Fibroblast of lung (primary cell): Measurements from ENCODE around the gene WDR36. TPM values are rescaled to one million over a fixed set of nuclear protein-coding genes. Genes with fewer than 3 reads are reported as not detected.
A peak's percentile ranks its signal among the peaks of the same experiment; 100 is the strongest.

Experiments used
- DNase-seq, 2 donors: peaks; one replicate each; pipeline versions ENCODE4 v3.0.0 to v3.0.0-alpha.2; 2010; ENCODE audit warnings: low read depth in 2 of 2
- H2AFZ ChIP-seq: 2 replicates; pipeline ENCODE4 v1.5.1; 2012; ENCODE audit warnings: low read length, control low read depth, inconsistent platforms
- H3K27ac ChIP-seq: 2 replicates; pipeline ENCODE4 v1.5.1; 2011; ENCODE audit warnings: low read length, control low read depth; ENCODE audit not compliant: insufficient read depth
- H3K27me3 ChIP-seq: 2 replicates; pipeline ENCODE4 v1.5.1; 2011; ENCODE audit warnings: mild to moderate bottlenecking, low read length; ENCODE audit not compliant: control insufficient read depth, insufficient read depth
- H3K36me3 ChIP-seq: 2 replicates; pipeline ENCODE4 v1.5.1; 2011; ENCODE audit warnings: low read length; ENCODE audit not compliant: control insufficient read depth, insufficient read depth
- H3K4me1 ChIP-seq: 2 replicates; pipeline ENCODE4 v1.5.1; 2011; ENCODE audit warnings: low read length; ENCODE audit not compliant: control insufficient read depth, insufficient read depth; ENCODE audit errors: extremely low read depth
- H3K4me2 ChIP-seq: 2 replicates; pipeline ENCODE4 v1.5.1; 2011; ENCODE audit warnings: low read length, control low read depth; ENCODE audit not compliant: insufficient read depth; ENCODE audit errors: extremely low read depth
- H3K4me3 ChIP-seq, 4 experiments: fragments of 200-600 bp in 1 of 4; sonication (generic) in 1 of 4; replicated peaks in 1 of 4; 2 replicates each; pipeline ENCODE4 v1.5.1; 2011 to 2016; ENCODE audit warnings: low read length in 4 of 4, low read depth in 3 of 4, mild to moderate bottlenecking in 3 of 4, control low read depth in 2 of 4, inconsistent platforms in 1 of 4, mixed read lengths in 1 of 4; ENCODE audit not compliant: insufficient read depth in 1 of 4; ENCODE audit errors: control extremely low read depth in 1 of 4
- H3K79me2 ChIP-seq: 2 replicates; pipeline ENCODE4 v1.5.1; 2012; ENCODE audit warnings: mild to moderate bottlenecking, low read length, inconsistent platforms; ENCODE audit not compliant: control insufficient read depth, insufficient read depth
- H3K9ac ChIP-seq: 2 replicates; pipeline ENCODE4 v1.5.1; 2011; ENCODE audit warnings: mild to moderate bottlenecking, low read length, control low read depth; ENCODE audit not compliant: insufficient read depth
- H3K9me3 ChIP-seq: 2 replicates; pipeline ENCODE4 v1.5.1; 2012; ENCODE audit warnings: low read depth, low read length; ENCODE audit not compliant: control insufficient read depth, insufficient read depth
- H4K20me1 ChIP-seq: 2 replicates; pipeline ENCODE4 v1.5.1; 2011; ENCODE audit warnings: low read length; ENCODE audit not compliant: control insufficient read depth, insufficient read depth; ENCODE audit errors: extremely low read depth
- CTCF ChIP-seq, 2 donors: IDR thresholded peaks in 1 of 2; conservative IDR thresholded peaks in 1 of 2; 1 replicate in 1 of 2; 2 replicates in 1 of 2; pipeline ENCODE4 v1.5.1; 2011 to 2012; ENCODE audit warnings: low read length in 2 of 2, control low read depth in 1 of 2, inconsistent platforms in 1 of 2, low read depth in 1 of 2, mild to moderate bottlenecking in 1 of 2
- EZH2 ChIP-seq: IDR thresholded peaks from 2 replicates; pipeline ENCODE4 v1.5.1; 2012; ENCODE audit warnings: low read length, control low read depth, mild to moderate bottlenecking; ENCODE audit errors: missing control alignments
- polyA plus RNA-seq, 2 donors: library from polyadenylated mRNA; depleted of rRNA in 1 of 2; stranded (reverse) in 1 of 2; unstranded in 1 of 2; fragments of >200 nt; gene quantifications; 2 replicates each; pipeline ENCODE4 v1.2.1, GENCODE V29; 2011 to 2012; ENCODE audit warnings: missing spikeins in 1 of 2
- total RNA-seq: library from RNA; depleted of rRNA; stranded (reverse); fragments of >200 nt; gene quantifications from 2 replicates; pipeline ENCODE4 v1.2.1, GENCODE V29; 2014

The WDR36 gene
- total and polyA plus RNA-seq, 2 donors (not counting 1 experiment from before 2014, with no cell fraction given) = 34.7 to 55.8 TPM

GRCh38 chr5:111144352-111144930, 52.3 kb downstream of the WDR36 start:
- peak in 1 of 2 donors; percentile 26 for DNase-seq
- Histone ChIP-seq H3K9ac (no peak overlapping the region), H3K79me2 (no peaks in the 10 kb centered on the region), H3K27me3 (no peaks in the 10 kb centered on the region), H3K4me2 (no peak overlapping the region), H3K27ac (no peak overlapping the region), H3K4me3 (no peak overlapping the region), H3K9me3 (no peaks in the 10 kb centered on the region), H2AFZ (no peak overlapping the region), H3K36me3 (no peaks in the 10 kb centered on the region), H3K4me1 (peaks cover 2% of the 10 kb centered on the region), H4K20me1 (no peaks in the 10 kb centered on the region)
- peak in 1 of 2 donors; percentile 5 for TF ChIP-seq CTCF (conservative IDR thresholded peaks at IDR 0.05 in 1 of 2, IDR thresholded peaks at IDR 0.05 in 1 of 2; ENCODE audit: low read depth in 1 of 2, low read length in 2 of 2)
- TF ChIP-seq EZH2 = no peak

GRCh38 chr5:111146053-111146452, 53.9 kb downstream of the WDR36 start:
- Histone ChIP-seq H4K20me1 (no peaks in the 10 kb centered on the region), H3K4me1 (peaks cover 2% of the 10 kb centered on the region), H3K36me3 (no peaks in the 10 kb centered on the region), H3K9ac (no peak overlapping the region), H3K79me2 (no peaks in the 10 kb centered on the region), H3K27ac (no peak overlapping the region), H3K4me2 (no peak overlapping the region), H2AFZ (no peak overlapping the region), H3K27me3 (no peaks in the 10 kb centered on the region), H3K4me3 (no peak overlapping the region), H3K9me3 (no peaks in the 10 kb centered on the region)
- DNase-seq = no peak
- TF ChIP-seq EZH2 = no peak
- TF ChIP-seq CTCF (conservative IDR thresholded peaks at IDR 0.05 in 1 of 2, IDR thresholded peaks at IDR 0.05 in 1 of 2; ENCODE audit: low read depth in 1 of 2, low read length in 2 of 2) = no peak

GRCh38 chr5:111147502-111147901, 55.4 kb downstream of the WDR36 start:
- Histone ChIP-seq H3K9ac (no peak overlapping the region), H3K4me1 (peaks cover 2% of the 10 kb centered on the region), H2AFZ (no peak overlapping the region), H3K36me3 (no peaks in the 10 kb centered on the region), H3K9me3 (no peaks in the 10 kb centered on the region), H3K4me2 (no peak overlapping the region), H4K20me1 (no peaks in the 10 kb centered on the region), H3K79me2 (no peaks in the 10 kb centered on the region), H3K27ac (no peak overlapping the region), H3K4me3 (no peak overlapping the region), H3K27me3 (no peaks in the 10 kb centered on the region)
- no peak for TF ChIP-seq CTCF (conservative IDR thresholded peaks at IDR 0.05 in 1 of 2, IDR thresholded peaks at IDR 0.05 in 1 of 2; ENCODE audit: low read depth in 1 of 2, low read length in 2 of 2)
- peak in 1 of 2 donors; percentile 3 for DNase-seq
